GM23338 (cell line): Measurements from ENCODE around the gene LCMT1.

Experiments used
- CREB1 ChIP-seq: fragments of 250-450 bp; sonication (Bioruptor Pico); IDR thresholded peaks from 2 replicates; pipeline ENCODE4 v1.5.0; 2020; ENCODE audit warnings: low read depth, mild to moderate bottlenecking, moderate library complexity
- CTCF ChIP-seq, 2 experiments: fragments of 200-600 bp in 1 of 2; sonication (generic) in 1 of 2; conservative IDR thresholded peaks; 2 replicates each; pipeline versions ENCODE4 v1.5.1 to v1.6.1; 2016 to 2017; ENCODE audit warnings: antibody characterized with exemption in 2 of 2, low read depth in 2 of 2, mild to moderate bottlenecking in 2 of 2, moderate library complexity in 1 of 2
- ETS1 ChIP-seq: IDR thresholded peaks from 2 replicates; pipeline ENCODE4 v1.6.1; 2016; ENCODE audit warnings: antibody characterized with exemption
- EZH2 ChIP-seq: fragments of 200-600 bp; sonication (generic); IDR thresholded peaks from one replicate; pipeline ENCODE4 v1.8.0; 2017; ENCODE audit warnings: antibody characterized with exemption, mild to moderate bottlenecking, low read depth; ENCODE audit not compliant: unreplicated experiment
- EZH2phosphoT487 ChIP-seq: fragments of 200-600 bp; sonication (generic); IDR thresholded peaks from one replicate; pipeline ENCODE4 v1.8.1; 2018; ENCODE audit warnings: antibody characterized with exemption; ENCODE audit not compliant: unreplicated experiment
- JUNB ChIP-seq: IDR thresholded peaks from one replicate; pipeline ENCODE4 v1.6.1; 2016; ENCODE audit warnings: antibody characterized with exemption; ENCODE audit not compliant: unreplicated experiment
- NANOG ChIP-seq: IDR thresholded peaks from 2 replicates; pipeline ENCODE4 v1.6.1; 2016; ENCODE audit warnings: antibody characterized with exemption, borderline replicate concordance
- POLR2AphosphoS5 ChIP-seq: IDR thresholded peaks from 2 replicates; pipeline ENCODE4 v1.6.1; 2016; ENCODE audit warnings: antibody characterized with exemption, low read depth
- REST ChIP-seq: IDR thresholded peaks from one replicate; pipeline ENCODE4 v1.6.1; 2018; ENCODE audit warnings: antibody characterized with exemption; ENCODE audit not compliant: unreplicated experiment
- STAT1 ChIP-seq: IDR thresholded peaks from one replicate; pipeline ENCODE4 v1.6.1; 2016; ENCODE audit warnings: antibody characterized with exemption; ENCODE audit not compliant: unreplicated experiment
- ZNF114 ChIP-seq: fragments of 250-450 bp; sonication (Bioruptor Pico); IDR thresholded peaks from 2 replicates; pipeline ENCODE4 v1.5.0; 2020; ENCODE audit warnings: mild to moderate bottlenecking, moderate library complexity
- ZNF331 ChIP-seq: fragments of 250-450 bp; sonication (Bioruptor Pico); IDR thresholded peaks from 2 replicates; pipeline ENCODE4 v1.5.0; 2020; ENCODE audit warnings: low read depth, mild to moderate bottlenecking, moderate library complexity
- ZNF462 ChIP-seq: fragments of 250-450 bp; sonication (Bioruptor Pico); IDR thresholded peaks from 2 replicates; pipeline ENCODE4 v1.5.0; 2020; ENCODE audit warnings: mild to moderate bottlenecking, moderate library complexity

- no peak for TF ChIP-seq ZNF114 (CRISPR knock-in tag)
- TF ChIP-seq REST, result no peak
- TF ChIP-seq CTCF (conservative IDR thresholded peaks at IDR 0.05; ENCODE audit: low read depth in 2 of 2), result no peak
- TF ChIP-seq POLR2AphosphoS5, result no peak
- TF ChIP-seq ETS1, result no peak
- no peak for TF ChIP-seq EZH2phosphoT487
- TF ChIP-seq JUNB, result no peak
- TF ChIP-seq NANOG, result no peak
- TF ChIP-seq ZNF331 (CRISPR knock-in tag), result no peak
- no peak for TF ChIP-seq EZH2
- TF ChIP-seq CREB1, result no peak
- no peak for TF ChIP-seq STAT1
- no peak for TF ChIP-seq ZNF462 (CRISPR knock-in tag)
Observed at GRCh38 chr16:25073854-25074253, 37.7 kb upstream of the LCMT1 start.
